Transverse colon (tissue), 4 donors: ENCODE data around the gene AJAP1. TPM values are rescaled to one million over a fixed set of nuclear protein-coding genes. Genes with fewer than 3 reads are reported as not detected.

Source experiments
- DNase-seq: peaks from one replicate; pipeline ENCODE4 v3.0.0-alpha.2; 2019
- H3K27ac ChIP-seq, 4 donors: fragments of 200-600 bp; sonication (generic); 2 replicates each; pipeline ENCODE4 v1.5.1; 2016 to 2018; ENCODE audit warnings: inconsistent platforms in 4 of 4
- H3K27me3 ChIP-seq: fragments of 200-600 bp; sonication (generic); 2 replicates; pipeline ENCODE4 v1.5.1; 2017; ENCODE audit warnings: inconsistent platforms
- H3K36me3 ChIP-seq, 4 donors: fragments of 200-600 bp; sonication (generic); 2 replicates each; pipeline ENCODE4 v1.5.1; 2017 to 2019; ENCODE audit warnings: inconsistent platforms in 4 of 4
- H3K4me1 ChIP-seq, 4 donors: fragments of 200-600 bp; sonication (generic); 2 replicates each; pipeline ENCODE4 v1.5.1; 2017 to 2020; ENCODE audit warnings: inconsistent platforms in 4 of 4
- H3K4me3 ChIP-seq, 4 donors: fragments of 200-600 bp; sonication (generic); 1 replicate in 1 of 4; 2 replicates in 3 of 4; pipeline versions ENCODE4 v1.5.1 to v1.6.1; 2017 to 2019; ENCODE audit warnings: inconsistent platforms in 4 of 4
- H3K9me3 ChIP-seq, 2 donors: fragments of 200-600 bp; sonication (generic); 2 replicates each; pipeline ENCODE4 v1.5.1; 2017 to 2019; ENCODE audit warnings: inconsistent platforms in 2 of 2
- EP300 ChIP-seq: sonication (generic); formaldehyde crosslinking; IDR thresholded peaks from one replicate; pipeline ENCODE4 v1.6.1; 2017; ENCODE audit warnings: antibody characterized with exemption, low read depth
- POLR2A ChIP-seq: fragments of 450-650 bp; IDR thresholded peaks from one replicate; pipeline ENCODE4 v1.6.1; 2016; ENCODE audit warnings: antibody characterized with exemption, mild to moderate bottlenecking, moderate library complexity
- POLR2AphosphoS5 ChIP-seq, 3 donors: sonication (generic); formaldehyde crosslinking; IDR thresholded peaks; one replicate each; pipeline ENCODE4 v1.6.1; 2016; ENCODE audit warnings: antibody characterized with exemption in 3 of 3
- WGBS, 2 donors: methylation state at CpG; one replicate each; pipeline ENCODE4 v1.1.5; 2018; ENCODE audit warnings: low coverage in 1 of 2; 5-methylcytosine and 5-hydroxymethylcytosine counted together
- in situ Hi-C, 4 donors: fragments of 200-750 bp; cut with MboI; loops; one replicate each; pipeline versions ENCODE4 v1.15.0 to v1.15.1; 2017; ENCODE audit warnings: low sequenced_read_pairs in 3 of 4, low pct_ligation_motif_present in 1 of 4, low pct_unique_long_range_greater_than_20kb in 1 of 4
- intact Hi-C: fragments of 100-400 bp; cut with DNase I; formaldehyde crosslinking; loops from one replicate; pipeline ENCODE4 v1.15.1; 2023; ENCODE audit warnings: low total_unique reads
- total RNA-seq, 4 donors: library from RNA; depleted of rRNA; stranded (reverse); fragments of >200 nt; gene quantifications; one replicate each; pipeline ENCODE4 v1.1.0, GENCODE V29; 2016
- TF ChIP-seq, protein P1 (sequence below), 5 experiments: fragments of 200-600 bp in 3 of 5; fragments of 450-650 bp in 2 of 5; sonication (generic) in 3 of 5; IDR thresholded peaks; 1 replicate in 2 of 5; 2 replicates in 3 of 5; pipeline ENCODE4 v1.5.1; 2016 to 2017; ENCODE audit warnings: antibody characterized with exemption in 5 of 5, inconsistent platforms in 3 of 5, mild to moderate bottlenecking in 2 of 5, moderate library complexity in 1 of 5

Gene AJAP1
- total RNA-seq, 4 donors from 2014 or later, result 0.14 to 0.16 TPM; not detected in 2

DNA sequence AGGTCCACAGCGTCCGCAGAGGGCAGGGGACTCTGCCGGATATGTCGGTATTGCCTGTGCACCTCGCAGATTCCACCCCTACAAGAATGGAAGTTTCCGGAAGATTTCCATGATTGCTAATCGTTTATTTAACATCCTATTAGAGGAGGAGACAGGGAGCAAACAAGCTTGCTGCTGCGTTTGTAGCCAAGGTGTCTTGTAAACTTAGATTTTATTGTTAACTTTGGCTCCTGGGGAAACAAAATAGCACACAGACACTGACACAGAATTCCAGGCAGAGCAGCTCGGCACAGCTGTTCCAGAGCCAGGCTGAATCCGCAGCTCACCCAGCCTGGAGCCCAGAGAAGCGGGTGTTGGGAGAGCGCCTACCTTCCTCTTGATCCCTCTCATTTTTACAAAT lies 75.7 kb downstream of the AJAP1 start:
- Histone ChIP-seq H3K9me3 (no peaks in the 10 kb centered on the region), H3K36me3 (no peaks in the 10 kb centered on the region), H3K4me3 (no peak overlapping the region), H3K27me3 (no peaks in the 10 kb centered on the region), H3K4me1 (peaks cover 0 to 3% (median 0%) of the 10 kb centered on the region in 4 donors), H3K27ac (no peak overlapping the region)
- no peak for DNase-seq
- intact Hi-C loops, result no loop called here
- 49 to 50% methylated on average over 6 to 12 of the region's 12 CpGs for WGBS, 2 donors
- in situ Hi-C loops, result no loop called here
- TF ChIP-seq, protein P1, sequence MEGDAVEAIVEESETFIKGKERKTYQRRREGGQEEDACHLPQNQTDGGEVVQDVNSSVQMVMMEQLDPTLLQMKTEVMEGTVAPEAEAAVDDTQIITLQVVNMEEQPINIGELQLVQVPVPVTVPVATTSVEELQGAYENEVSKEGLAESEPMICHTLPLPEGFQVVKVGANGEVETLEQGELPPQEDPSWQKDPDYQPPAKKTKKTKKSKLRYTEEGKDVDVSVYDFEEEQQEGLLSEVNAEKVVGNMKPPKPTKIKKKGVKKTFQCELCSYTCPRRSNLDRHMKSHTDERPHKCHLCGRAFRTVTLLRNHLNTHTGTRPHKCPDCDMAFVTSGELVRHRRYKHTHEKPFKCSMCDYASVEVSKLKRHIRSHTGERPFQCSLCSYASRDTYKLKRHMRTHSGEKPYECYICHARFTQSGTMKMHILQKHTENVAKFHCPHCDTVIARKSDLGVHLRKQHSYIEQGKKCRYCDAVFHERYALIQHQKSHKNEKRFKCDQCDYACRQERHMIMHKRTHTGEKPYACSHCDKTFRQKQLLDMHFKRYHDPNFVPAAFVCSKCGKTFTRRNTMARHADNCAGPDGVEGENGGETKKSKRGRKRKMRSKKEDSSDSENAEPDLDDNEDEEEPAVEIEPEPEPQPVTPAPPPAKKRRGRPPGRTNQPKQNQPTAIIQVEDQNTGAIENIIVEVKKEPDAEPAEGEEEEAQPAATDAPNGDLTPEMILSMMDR (IDR thresholded peaks at IDR 0.05), result no peak
- TF ChIP-seq POLR2AphosphoS5 (IDR thresholded peaks at IDR 0.05), result no peak
- TF ChIP-seq POLR2A, result no peak
- TF ChIP-seq EP300, result no peak

DNA sequence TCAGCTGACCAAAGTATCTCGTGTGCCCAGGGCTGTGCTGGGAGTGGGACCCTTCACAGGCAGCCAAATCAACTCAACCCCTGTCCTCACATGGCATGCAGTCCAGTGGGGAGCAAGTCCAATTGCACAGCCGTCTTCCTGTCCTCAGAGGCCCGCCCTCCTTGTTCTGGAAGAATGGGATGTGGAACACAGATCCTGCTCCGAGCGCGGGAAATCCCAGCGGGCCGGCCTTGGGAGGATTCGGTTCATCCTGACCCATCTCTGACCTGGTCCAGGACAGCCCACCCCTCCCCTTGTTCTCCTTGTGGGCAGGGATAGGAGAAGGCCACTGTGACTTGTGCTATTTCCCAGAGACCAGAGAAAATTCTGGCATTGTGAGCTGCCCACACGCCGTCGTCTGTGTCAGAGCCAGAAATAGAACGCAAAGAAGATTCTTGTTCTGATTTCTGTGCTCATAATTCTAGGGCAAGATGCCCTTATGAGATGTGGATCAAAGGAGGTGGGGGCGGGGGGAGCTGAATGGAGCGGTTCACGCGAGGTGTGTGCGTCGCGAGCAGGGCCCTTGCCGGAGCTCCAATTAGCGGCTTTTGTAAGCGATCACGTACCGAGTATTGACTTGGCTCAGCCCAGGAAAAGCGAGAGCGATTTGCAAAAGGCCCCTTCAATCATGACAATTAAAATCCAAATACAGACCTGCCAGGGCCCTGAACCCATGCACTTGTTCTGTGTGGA lies 79.2 kb downstream of the AJAP1 start:
- Histone ChIP-seq H3K27me3 (no peaks in the 10 kb centered on the region), H3K36me3 (no peaks in the 10 kb centered on the region), H3K4me1 (peaks cover 0 to 3% (median 0%) of the 10 kb centered on the region in 4 donors), H3K4me3 (no peak overlapping the region), H3K27ac (no peak overlapping the region), H3K9me3 (no peaks in the 10 kb centered on the region)
- DNase-seq, result no peak
- in situ Hi-C loops (no loop called here), intact Hi-C loops (no loop called here)
- WGBS, 2 donors, result 88% methylated on average over 27 of the region's 27 CpGs; no CpG with 5 or more reads in 1 of the 2 donors
- TF ChIP-seq POLR2A (no peak), POLR2AphosphoS5 (IDR thresholded peaks at IDR 0.05) (no peak), EP300 (no peak)
- TF ChIP-seq, protein P1 (IDR thresholded peaks at IDR 0.05), result no peak

DNA sequence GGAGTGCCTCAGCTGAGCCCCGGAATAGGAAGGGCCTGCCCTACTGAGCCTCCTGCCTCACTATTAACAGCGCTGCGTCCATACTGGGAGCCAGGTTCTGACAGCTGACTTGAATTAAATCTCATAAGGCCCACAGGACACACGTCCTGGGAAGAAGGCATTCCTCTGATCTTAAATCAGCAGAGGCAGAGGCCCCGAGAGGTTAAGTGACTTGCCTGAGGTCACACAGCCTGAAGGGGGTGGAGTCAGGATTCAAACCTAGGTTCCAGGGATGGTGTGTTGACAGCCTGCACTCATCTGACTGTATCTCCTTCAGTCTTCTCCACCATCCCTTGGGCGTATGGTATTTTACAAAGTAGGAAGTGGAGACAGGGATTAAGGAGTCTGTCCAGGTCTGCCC lies 79.8 kb downstream of the AJAP1 start:
- TF ChIP-seq POLR2AphosphoS5 (IDR thresholded peaks at IDR 0.05) (no peak), POLR2A (no peak), EP300 (no peak)
- TF ChIP-seq, protein P1 (IDR thresholded peaks at IDR 0.05), result no peak
- no peaks in the 10 kb centered on the region for H3K27me3 ChIP-seq
- H3K27ac ChIP-seq, result no peak overlapping the region
- WGBS, 2 donors, result 82% methylated on average over 6 of the region's 6 CpGs; no CpG with 5 or more reads in 1 of the 2 donors
- intact Hi-C loops, result no loop called here
- H3K36me3 ChIP-seq, result no peaks in the 10 kb centered on the region
- no peak overlapping the region for H3K4me3 ChIP-seq
- in situ Hi-C loops, result no loop called here
- H3K9me3 ChIP-seq, result no peaks in the 10 kb centered on the region
- DNase-seq, result no peak
- H3K4me1 ChIP-seq, result peaks cover 0 to 3% (median 0%) of the 10 kb centered on the region in 4 donors

DNA sequence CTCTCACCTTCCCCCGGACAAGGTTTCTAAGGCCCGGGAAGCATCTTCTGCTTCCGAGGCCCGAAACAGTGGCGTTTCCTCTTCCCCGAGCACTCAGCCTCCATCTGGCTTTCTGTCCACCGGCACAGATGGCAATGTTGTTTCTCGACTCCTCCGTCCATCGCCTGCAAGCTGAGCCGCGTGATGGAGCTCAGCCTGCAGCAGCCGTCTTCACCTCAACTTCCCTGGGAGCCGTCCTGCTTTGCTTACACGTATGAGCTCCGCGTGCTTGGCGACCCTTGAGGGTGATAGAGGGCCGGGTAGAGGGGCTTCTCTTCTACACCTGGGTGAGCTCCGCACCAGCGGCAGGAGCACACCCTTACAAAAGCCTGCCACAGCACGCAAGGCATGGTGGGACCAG lies 80.4 kb downstream of the AJAP1 start:
- 83% methylated on average over 22 of the region's 22 CpGs; no CpG with 5 or more reads in 1 of the 2 donors for WGBS, 2 donors
- in situ Hi-C loops, result no loop called here

More for the DNA sequence above, 80.4 kb downstream of the AJAP1 start:
- Histone ChIP-seq H3K4me3 (no peak overlapping the region), H3K27ac (no peak overlapping the region), H3K27me3 (no peaks in the 10 kb centered on the region), H3K9me3 (no peaks in the 10 kb centered on the region), H3K4me1 (no peaks in the 10 kb centered on the region), H3K36me3 (no peaks in the 10 kb centered on the region)
- TF ChIP-seq POLR2AphosphoS5 (IDR thresholded peaks at IDR 0.05) (no peak), POLR2A (no peak), EP300 (no peak)
- TF ChIP-seq, protein P1 (IDR thresholded peaks at IDR 0.05), result no peak
- intact Hi-C loops, result no loop called here
- no peak for DNase-seq
